AG10803 (cell line): ENCODE results near the gene PCDH7.

ENCODE experiments used
- DNase-seq: peaks from one replicate; pipeline ENCODE4 v3.0.0; 2010; ENCODE audit warnings: low read depth
- H3K4me3 ChIP-seq: 2 replicates; pipeline ENCODE4 v1.5.1; 2011; ENCODE audit warnings: mild to moderate bottlenecking, low read length, control low read depth
- CTCF ChIP-seq: conservative IDR thresholded peaks from 2 replicates; pipeline ENCODE4 v1.5.1; 2011; ENCODE audit warnings: mild to moderate bottlenecking, low read length, control low read depth, inconsistent platforms

The PCDH7 gene

DNA sequence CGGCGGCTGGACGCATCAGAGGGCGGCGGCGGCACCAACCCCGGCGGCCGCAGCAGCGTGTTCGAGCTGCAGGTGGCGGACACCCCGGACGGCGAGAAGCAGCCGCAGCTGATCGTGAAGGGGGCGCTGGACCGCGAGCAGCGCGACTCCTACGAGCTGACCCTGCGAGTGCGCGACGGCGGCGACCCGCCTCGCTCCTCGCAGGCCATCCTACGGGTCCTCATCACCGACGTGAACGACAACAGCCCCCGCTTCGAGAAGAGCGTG, 1.9 kb downstream of the PCDH7 start:
- no peak for DNase-seq
- no peak for TF ChIP-seq CTCF
- H3K4me3 ChIP-seq = no peak overlapping the region

DNA sequence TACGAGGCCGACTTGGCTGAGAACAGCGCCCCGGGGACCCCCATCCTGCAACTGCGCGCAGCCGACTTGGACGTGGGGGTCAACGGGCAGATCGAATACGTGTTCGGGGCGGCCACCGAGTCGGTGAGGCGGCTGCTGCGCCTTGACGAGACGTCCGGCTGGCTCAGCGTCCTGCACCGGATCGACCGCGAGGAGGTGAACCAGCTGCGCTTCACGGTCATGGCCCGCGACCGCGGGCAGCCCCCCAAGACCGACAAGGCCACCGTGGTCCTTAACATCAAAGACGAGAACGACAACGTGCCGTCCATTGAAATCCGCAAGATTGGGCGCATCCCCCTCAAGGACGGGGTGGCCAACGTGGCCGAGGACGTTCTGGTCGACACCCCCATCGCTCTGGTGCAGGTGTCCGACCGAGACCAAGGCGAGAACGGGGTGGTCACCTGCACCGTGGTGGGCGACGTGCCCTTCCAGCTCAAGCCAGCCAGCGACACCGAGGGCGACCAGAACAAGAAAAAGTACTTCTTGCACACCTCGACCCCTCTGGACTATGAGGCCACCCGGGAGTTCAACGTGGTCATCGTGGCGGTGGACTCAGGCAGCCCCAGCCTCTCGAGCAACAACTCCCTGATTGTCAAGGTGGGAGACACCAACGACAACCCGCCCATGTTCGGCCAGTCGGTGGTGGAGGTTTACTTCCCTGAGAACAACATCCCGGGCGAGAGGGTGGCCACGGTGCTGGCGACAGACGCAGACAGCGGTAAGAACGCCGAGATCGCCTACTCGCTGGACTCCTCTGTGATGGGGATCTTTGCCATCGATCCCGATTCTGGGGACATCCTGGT, 2.4 kb downstream of the PCDH7 start:
- H3K4me3 ChIP-seq = no peak overlapping the region
- DNase-seq = no peak
- TF ChIP-seq CTCF = no peak

- no peak overlapping the region for H3K4me3 ChIP-seq
- DNase-seq = no peak
- TF ChIP-seq CTCF = no peak
Observed at GRCh38 chr4:30723201-30723955, 3.2 kb downstream of the PCDH7 start.

- TF ChIP-seq CTCF = no peak
- H3K4me3 ChIP-seq = no peak overlapping the region
- no peak for DNase-seq
Observed at GRCh38 chr4:30724247-30724646, 4.1 kb downstream of the PCDH7 start.

DNA sequence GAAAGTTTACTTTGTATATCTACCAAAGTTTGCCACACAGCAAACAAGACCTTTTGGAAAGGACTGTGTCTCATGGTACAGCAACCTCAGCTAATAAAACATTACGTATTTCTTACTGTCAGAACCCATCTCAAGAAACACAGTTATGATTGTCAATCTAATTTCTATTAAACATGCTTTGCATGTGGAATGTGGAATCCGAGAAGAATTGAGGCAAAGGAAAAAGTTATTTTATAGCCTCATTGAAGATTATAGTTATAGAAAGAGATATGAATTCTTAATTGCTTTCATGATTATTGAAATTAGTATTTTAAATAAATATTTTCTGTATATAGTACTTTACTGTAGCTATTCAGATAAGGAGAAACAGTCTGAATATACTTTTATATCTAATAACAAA, 5.4 kb downstream of the PCDH7 start:
- no peak overlapping the region for H3K4me3 ChIP-seq
- DNase-seq = no peak
- no peak for TF ChIP-seq CTCF

DNA sequence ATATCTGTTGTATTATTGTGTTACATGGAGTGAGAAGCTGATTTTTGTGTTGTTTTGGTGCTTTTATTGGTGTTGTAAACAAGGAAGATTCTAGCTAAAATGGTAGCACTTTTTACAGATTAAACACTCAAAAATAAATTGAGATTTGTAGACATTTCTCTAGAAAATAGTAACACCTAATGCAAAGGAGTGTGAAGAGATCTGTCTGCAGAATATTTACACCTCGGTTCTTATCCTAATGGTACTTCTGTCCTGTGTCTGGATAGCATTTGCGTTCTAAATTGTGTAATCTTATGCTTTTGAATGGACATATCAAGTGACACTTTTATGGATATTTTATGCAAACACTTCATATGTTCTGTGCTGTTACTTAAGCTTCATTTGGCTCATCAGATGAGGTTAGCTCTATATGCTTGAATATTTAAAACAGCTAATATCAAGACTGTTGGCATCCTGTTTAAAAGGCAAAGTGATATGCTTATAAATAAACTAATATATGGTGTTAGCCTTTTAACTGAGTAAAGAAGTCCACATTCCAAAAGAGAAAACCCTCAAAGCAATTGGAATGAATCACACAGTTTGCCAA, 6.0 kb downstream of the PCDH7 start:
- no peak for TF ChIP-seq CTCF
- no peak for DNase-seq
- H3K4me3 ChIP-seq = no peak overlapping the region

DNA sequence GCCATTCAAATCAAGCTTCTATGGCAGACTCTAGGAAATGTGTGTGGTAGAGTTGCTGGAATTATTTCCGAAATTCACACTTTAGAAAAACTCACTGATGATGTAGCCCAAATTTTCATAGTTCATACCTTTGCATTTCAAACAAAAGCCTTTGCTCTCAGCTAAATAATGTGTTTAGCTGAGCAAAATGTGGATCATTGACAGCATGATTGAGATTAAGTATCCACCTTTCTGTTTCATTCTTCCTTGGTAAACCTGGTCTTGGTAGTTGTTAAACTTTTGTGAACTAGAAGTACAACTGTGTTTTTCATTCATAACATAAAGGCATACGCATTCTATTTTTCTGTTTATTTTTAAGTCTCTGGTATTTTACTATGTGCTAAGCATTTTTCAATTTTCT, 7.2 kb downstream of the PCDH7 start:
- DNase-seq = no peak
- H3K4me3 ChIP-seq = no peak overlapping the region
- TF ChIP-seq CTCF = no peak
